DMS53 (cell line): Measurements from ENCODE around the gene MRPL48.

Source experiments
- DNase-seq: peaks from one replicate; lab custom pipeline; 2025; lab: John Stamatoyannopoulos, UW

Gene MRPL48

GRCh38 chr11:73893041-73893440, 105.4 kb downstream of the MRPL48 start:
- DNase-seq: no peak

GRCh38 chr11:73894725-73895335, 107.2 kb downstream of the MRPL48 start:
- DNase-seq: no peak

- no peak for DNase-seq
Measured at GRCh38 chr11:73902303-73902702, 114.6 kb downstream of the MRPL48 start.

GRCh38 chr11:73907191-73907590, 119.5 kb downstream of the MRPL48 start:
- DNase-seq: peak; percentile 38

GRCh38 chr11:73912026-73912425, 124.4 kb downstream of the MRPL48 start:
- no peak for DNase-seq

GRCh38 chr11:73913472-73913871, 125.8 kb downstream of the MRPL48 start:
- no peak for DNase-seq

- DNase-seq: no peak
Measured at GRCh38 chr11:73914284-73914683, 126.6 kb downstream of the MRPL48 start.
